NB4 (cell line): ENCODE data around the gene TYMS.

Experiments
- CTCF ChIP-seq: IDR thresholded peaks from one replicate; pipeline ENCODE4 v1.5.1; 2012; ENCODE audit warnings: low read depth, low read length
- MAX ChIP-seq: IDR thresholded peaks from 2 replicates; pipeline ENCODE4 v1.6.1; 2011; ENCODE audit warnings: low read depth, low read length
- MYC ChIP-seq: IDR thresholded peaks from 2 replicates; pipeline ENCODE4 v1.6.1; 2011; ENCODE audit warnings: low read depth, low read length
- POLR2A ChIP-seq: IDR thresholded peaks from 2 replicates; pipeline ENCODE4 v1.6.1; 2011; ENCODE audit warnings: mild to moderate bottlenecking; ENCODE audit not compliant: insufficient read length; ENCODE audit errors: extremely low read depth

GRCh38 chr18:692824-693223 is 35.4 kb downstream of the TYMS start:
- TF ChIP-seq CTCF: no peak
- TF ChIP-seq MAX: no peak
- TF ChIP-seq MYC: no peak
- TF ChIP-seq POLR2A: no peak
